ENCODE measurements around the gene SYNE1.

SYNE1 gene

DNA sequence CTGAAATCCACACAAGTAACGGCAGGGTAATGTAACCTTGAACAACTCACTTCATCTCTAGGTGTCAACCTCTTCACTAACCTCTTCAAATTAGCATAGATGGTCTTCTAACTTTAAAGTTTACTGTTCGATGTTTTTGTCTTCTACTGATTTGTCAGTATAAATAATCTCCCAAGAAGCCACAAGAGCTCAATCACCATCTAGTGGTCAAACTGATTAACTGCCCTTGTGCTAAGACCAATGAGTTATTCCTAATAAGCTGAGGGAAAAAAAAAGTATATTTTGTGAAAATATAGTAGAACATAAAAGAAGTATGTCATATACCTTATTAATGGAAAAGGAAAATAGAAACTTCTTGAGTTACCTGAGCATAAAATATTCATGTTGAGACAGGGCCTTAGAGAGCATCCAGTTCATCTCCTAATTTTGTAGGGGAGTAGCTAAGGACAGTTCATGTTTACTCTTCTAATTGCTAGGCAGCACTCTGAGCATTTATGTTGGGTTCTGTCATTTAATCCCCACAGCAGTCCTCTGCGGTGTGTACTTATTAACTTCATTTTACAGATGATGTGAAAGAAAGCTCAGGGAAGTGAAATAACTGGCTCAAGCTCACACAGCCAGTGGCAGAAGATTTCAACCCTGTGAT is 512.6 kb downstream of the SYNE1 start:
- peak; percentile 88 for DNase-seq (ENCODE audit: low read depth)
- no peak overlapping the region for H3K4me3 ChIP-seq (ENCODE audit: low read depth, low read length)
- TF ChIP-seq, protein P1, sequence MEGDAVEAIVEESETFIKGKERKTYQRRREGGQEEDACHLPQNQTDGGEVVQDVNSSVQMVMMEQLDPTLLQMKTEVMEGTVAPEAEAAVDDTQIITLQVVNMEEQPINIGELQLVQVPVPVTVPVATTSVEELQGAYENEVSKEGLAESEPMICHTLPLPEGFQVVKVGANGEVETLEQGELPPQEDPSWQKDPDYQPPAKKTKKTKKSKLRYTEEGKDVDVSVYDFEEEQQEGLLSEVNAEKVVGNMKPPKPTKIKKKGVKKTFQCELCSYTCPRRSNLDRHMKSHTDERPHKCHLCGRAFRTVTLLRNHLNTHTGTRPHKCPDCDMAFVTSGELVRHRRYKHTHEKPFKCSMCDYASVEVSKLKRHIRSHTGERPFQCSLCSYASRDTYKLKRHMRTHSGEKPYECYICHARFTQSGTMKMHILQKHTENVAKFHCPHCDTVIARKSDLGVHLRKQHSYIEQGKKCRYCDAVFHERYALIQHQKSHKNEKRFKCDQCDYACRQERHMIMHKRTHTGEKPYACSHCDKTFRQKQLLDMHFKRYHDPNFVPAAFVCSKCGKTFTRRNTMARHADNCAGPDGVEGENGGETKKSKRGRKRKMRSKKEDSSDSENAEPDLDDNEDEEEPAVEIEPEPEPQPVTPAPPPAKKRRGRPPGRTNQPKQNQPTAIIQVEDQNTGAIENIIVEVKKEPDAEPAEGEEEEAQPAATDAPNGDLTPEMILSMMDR (conservative IDR thresholded peaks at IDR 0.05; ENCODE audit: low read depth, low read length): peak; percentile 74

DNA sequence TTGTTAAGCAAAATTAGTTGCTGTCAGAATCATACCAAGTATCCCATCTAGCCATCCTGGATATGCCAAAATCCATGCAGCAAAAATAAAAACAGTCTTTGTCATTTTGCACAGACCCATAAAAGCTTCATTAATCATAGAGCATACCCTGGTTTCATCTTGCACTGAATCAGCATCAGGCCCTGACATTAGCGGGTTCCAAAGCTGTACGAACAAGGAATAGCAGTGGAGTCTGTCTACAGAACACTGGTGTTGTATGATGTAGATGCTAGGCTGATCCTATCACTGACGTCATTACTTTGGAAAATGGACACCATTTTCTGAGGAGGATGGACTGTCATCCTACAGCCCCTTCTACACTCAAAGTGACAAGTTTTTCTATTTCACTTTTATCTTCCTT is 514.1 kb downstream of the SYNE1 start:
- H3K4me3 ChIP-seq (ENCODE audit: low read depth, low read length): no peak overlapping the region
- DNase-seq (ENCODE audit: low read depth): no peak
- TF ChIP-seq, protein P1 (conservative IDR thresholded peaks at IDR 0.05; ENCODE audit: low read depth, low read length): no peak

DNA sequence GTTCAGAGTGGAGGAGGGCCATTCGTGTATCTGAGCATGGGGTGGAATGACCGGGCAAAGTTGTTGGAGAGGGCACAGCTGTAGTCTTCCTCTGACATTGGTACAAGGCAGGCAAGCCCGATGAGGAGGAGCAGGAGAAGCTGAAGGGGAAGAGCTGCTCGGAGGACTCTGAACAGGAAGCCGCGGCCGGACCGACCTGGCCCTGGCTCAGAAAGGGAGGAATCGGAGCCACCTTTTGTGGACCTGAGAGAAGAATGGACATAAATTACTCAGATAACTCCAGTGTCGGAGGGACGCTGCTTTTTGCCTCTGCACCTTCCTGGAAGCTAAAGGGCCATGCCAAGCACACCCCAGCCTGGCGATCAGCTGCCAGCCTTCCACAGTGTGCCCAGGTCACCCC is 514.7 kb downstream of the SYNE1 start:
- H3K4me3 ChIP-seq (ENCODE audit: low read depth, low read length): no peak overlapping the region
- TF ChIP-seq, protein P1 (conservative IDR thresholded peaks at IDR 0.05; ENCODE audit: low read depth, low read length): no peak
- DNase-seq (ENCODE audit: low read depth): no peak

DNA sequence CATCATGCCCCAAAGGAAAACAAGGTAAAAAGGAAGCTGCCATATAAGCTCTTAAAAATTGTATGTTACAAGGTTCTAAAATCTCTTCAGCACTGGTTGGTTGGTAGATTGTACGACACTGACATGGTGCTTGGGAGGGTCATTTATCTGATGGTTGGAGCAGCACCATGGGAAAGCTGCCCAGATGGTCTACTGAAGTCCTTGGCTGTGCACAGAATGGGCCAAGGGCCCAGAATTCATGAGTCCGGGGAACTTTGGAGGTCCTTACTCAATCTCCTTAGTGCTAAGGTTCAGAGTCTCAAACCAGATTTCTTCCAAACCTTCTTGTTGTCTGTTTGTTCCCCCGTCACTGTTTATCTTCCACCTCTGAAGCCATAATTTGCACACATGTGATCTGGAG is 515.3 kb downstream of the SYNE1 start:
- no peak overlapping the region for H3K4me3 ChIP-seq (ENCODE audit: low read depth, low read length)
- TF ChIP-seq, protein P1 (conservative IDR thresholded peaks at IDR 0.05; ENCODE audit: low read depth, low read length): no peak
- no peak for DNase-seq (ENCODE audit: low read depth)

DNA sequence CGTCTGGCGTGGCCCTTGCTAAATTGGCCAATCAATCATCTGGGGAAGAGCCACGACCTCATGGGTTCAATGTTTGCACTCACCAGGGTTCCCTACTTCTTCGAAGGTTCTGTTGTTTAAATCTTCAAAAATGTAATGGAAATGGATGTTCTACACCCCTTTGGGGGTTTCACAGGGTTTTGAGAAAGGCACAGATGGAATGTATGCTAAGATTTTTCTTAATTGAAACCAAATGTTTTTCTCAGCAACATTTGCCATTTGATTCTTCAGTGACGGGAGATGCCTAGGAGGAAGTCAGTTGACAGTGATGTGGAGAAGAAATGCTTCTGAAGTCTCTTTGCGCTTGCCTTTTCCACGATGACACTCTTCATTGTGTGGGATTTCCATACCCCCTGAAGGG is 517.3 kb downstream of the SYNE1 start:
- H3K4me3 ChIP-seq (ENCODE audit: low read depth, low read length): no peak overlapping the region
- TF ChIP-seq, protein P1 (conservative IDR thresholded peaks at IDR 0.05; ENCODE audit: low read depth, low read length): no peak
- no peak for DNase-seq (ENCODE audit: low read depth)

DNA sequence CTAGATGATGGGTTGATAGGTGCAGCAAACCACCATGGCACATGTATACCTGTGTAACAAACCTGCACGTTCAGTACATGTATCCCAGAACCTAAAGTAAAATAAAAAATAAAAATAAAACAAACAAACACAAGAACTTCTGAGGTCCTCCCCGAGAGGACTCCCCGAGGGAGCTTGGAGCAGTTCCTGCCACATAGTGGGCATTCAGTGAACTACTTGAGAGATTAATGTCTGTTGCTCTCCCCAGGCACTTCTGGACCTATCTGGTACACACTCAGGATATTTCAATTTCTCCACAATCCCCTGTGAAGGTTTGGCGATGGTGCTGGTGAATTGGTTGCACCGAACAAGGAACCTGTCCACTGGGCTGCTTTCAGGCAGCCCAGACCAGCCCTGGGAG is 518.5 kb downstream of the SYNE1 start:
- TF ChIP-seq, protein P1 (conservative IDR thresholded peaks at IDR 0.05; ENCODE audit: low read depth, low read length): peak; percentile 41
- H3K4me3 ChIP-seq (ENCODE audit: low read depth, low read length): no peak overlapping the region
- DNase-seq (ENCODE audit: low read depth): peak; percentile 34

- DNase-seq (ENCODE audit: low read depth): no peak
- no peak overlapping the region for H3K4me3 ChIP-seq (ENCODE audit: low read depth, low read length)
- TF ChIP-seq, protein P1 (conservative IDR thresholded peaks at IDR 0.05; ENCODE audit: low read depth, low read length): no peak
Measured at GRCh38 chr6:152118224-152118623, 518.9 kb downstream of the SYNE1 start.

Measured in choroid plexus epithelial cell (primary cell).